ENCODE data around the gene SEMA5B.

DNA sequence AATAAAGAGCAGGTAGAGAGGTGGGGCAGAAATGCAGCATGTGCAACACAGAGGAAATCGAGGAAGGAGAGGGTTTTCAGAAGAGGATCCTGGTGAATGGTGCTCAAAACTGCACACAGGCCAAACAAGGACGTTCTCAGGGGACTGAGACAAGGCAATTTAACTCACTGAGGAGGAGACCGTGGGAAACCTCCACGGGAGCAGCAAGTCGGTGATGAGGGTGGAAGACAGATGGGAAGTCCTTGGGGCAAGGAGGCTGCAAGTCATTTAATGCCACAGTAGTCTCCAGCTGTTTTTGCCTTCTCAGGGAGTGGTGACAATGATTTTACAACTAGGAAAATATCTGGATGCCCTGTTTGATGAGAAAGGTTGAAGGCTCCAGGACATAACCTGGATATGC, 27.8 kb upstream of the SEMA5B start:
- no peak for TF ChIP-seq CTCF (IDR thresholded peaks at IDR 0.05; ENCODE audit: low read length)
- no peak for TF ChIP-seq EZH2 (IDR thresholded peaks at IDR 0.05; ENCODE audit: borderline replicate concordance, low read length)
